Astrocyte (in vitro differentiated cells and primary cell): ENCODE measurements around the gene PCED1B. TPM values are rescaled to one million over a fixed set of nuclear protein-coding genes. Genes with fewer than 3 reads are reported as not detected.

Source experiments
- DNase-seq: peaks from one replicate; pipeline ENCODE4 v3.0.0-alpha.2; 2010; ENCODE audit warnings: low read depth
- FAIRE-seq: peaks from 2 replicates; lab custom pipeline; 2011; peaks lifted over from hg19 to GRCh38; lab: Jason Lieb, UNC
- H2AFZ ChIP-seq: 2 replicates; pipeline ENCODE4 v1.6.0; 2012; ENCODE audit warnings: low read depth, low read length, inconsistent platforms
- H3K27ac ChIP-seq: 2 replicates; pipeline ENCODE4 v1.5.1; 2011; ENCODE audit warnings: low read depth, low read length, inconsistent platforms
- H3K27me3 ChIP-seq: 2 replicates; pipeline ENCODE4 v1.6.0; 2011; ENCODE audit warnings: low read length, inconsistent platforms; ENCODE audit not compliant: insufficient read depth
- H3K36me3 ChIP-seq: 2 replicates; pipeline ENCODE4 v1.5.1; 2011; ENCODE audit warnings: low read length, inconsistent platforms; ENCODE audit not compliant: insufficient read depth
- H3K4me1 ChIP-seq: 2 replicates; pipeline ENCODE4 v1.5.1; 2011; ENCODE audit warnings: low read length, inconsistent platforms; ENCODE audit not compliant: insufficient read depth
- H3K4me2 ChIP-seq: 2 replicates; pipeline ENCODE4 v1.6.0; 2012; ENCODE audit warnings: low read length, inconsistent platforms
- H3K4me3 ChIP-seq: 2 replicates; pipeline ENCODE4 v1.5.1; 2011; ENCODE audit warnings: low read depth, mild to moderate bottlenecking, low read length, inconsistent platforms; ENCODE audit not compliant: insufficient read depth
- H3K79me2 ChIP-seq: 2 replicates; pipeline ENCODE4 v1.6.0; 2012; ENCODE audit warnings: mild to moderate bottlenecking, low read length, inconsistent platforms; ENCODE audit not compliant: insufficient read depth
- H3K9ac ChIP-seq: 2 replicates; pipeline ENCODE4 v1.6.0; 2012; ENCODE audit warnings: mild to moderate bottlenecking, low read length, inconsistent platforms
- H3K9me3 ChIP-seq: 2 replicates; pipeline ENCODE4 v1.5.1; 2012; ENCODE audit warnings: low read depth, mild to moderate bottlenecking, low read length, inconsistent platforms; ENCODE audit not compliant: insufficient read depth
- H4K20me1 ChIP-seq: 2 replicates; pipeline ENCODE4 v1.6.0; 2012; ENCODE audit warnings: low read length, inconsistent platforms; ENCODE audit not compliant: insufficient read depth
- H3K27ac Mint-ChIP-seq: one replicate; pipeline ENCODE4 v1.8.0; 2021; ENCODE audit warnings: mild to moderate bottlenecking, mixed read lengths; ENCODE audit not compliant: unreplicated experiment
- H3K27me3 Mint-ChIP-seq: one replicate; pipeline ENCODE4 v1.8.0; 2021; ENCODE audit warnings: low read depth, mixed read lengths; ENCODE audit not compliant: unreplicated experiment
- H3K36me3 Mint-ChIP-seq: one replicate; pipeline ENCODE4 v1.8.0; 2021; ENCODE audit warnings: low read depth, mixed read lengths; ENCODE audit not compliant: unreplicated experiment
- H3K4me1 Mint-ChIP-seq: one replicate; pipeline ENCODE4 v1.8.0; 2021; ENCODE audit warnings: low read depth, mixed read lengths; ENCODE audit not compliant: unreplicated experiment
- H3K4me3 Mint-ChIP-seq: one replicate; pipeline ENCODE4 v1.8.0; 2021; ENCODE audit warnings: mild to moderate bottlenecking, moderate library complexity, mixed read lengths; ENCODE audit not compliant: unreplicated experiment
- H3K9me3 Mint-ChIP-seq: one replicate; pipeline ENCODE4 v1.8.0; 2021; ENCODE audit warnings: mild to moderate bottlenecking, mixed read lengths; ENCODE audit not compliant: unreplicated experiment
- CTCF ChIP-seq: IDR thresholded peaks from 2 replicates; pipeline ENCODE4 v1.5.1; 2011; ENCODE audit warnings: low read depth, mild to moderate bottlenecking, inconsistent platforms, low read length, moderate library complexity; ENCODE audit not compliant: insufficient read depth
- EZH2 ChIP-seq: IDR thresholded peaks from 2 replicates; pipeline ENCODE4 v1.6.1; 2012; ENCODE audit warnings: mild to moderate bottlenecking, low read length, inconsistent platforms; ENCODE audit not compliant: insufficient read depth
- total RNA-seq: library from RNA; stranded (reverse); gene quantifications from 2 replicates; pipeline ENCODE4 v1.2.1, GENCODE V29; 2021

The PCED1B gene
- total RNA-seq, 1 donor from 2014 or later = 1.8 TPM

GRCh38 chr12:47071241-47071852 lies 8.1 kb upstream of the PCED1B start:
- FAIRE-seq = no peak

GRCh38 chr12:47073951-47074350 lies 5.5 kb upstream of the PCED1B start:
- peaks cover 13% of the 10 kb centered on the region for H3K4me1 ChIP-seq
- Mint-ChIP-seq H3K36me3 (peaks cover 1% of the 10 kb centered on the region), H3K27ac (no peak overlapping the region), H3K4me3 (no peak overlapping the region), H3K9me3 (peaks cover 2% of the 10 kb centered on the region), H3K27me3 (peaks cover 9% of the 10 kb centered on the region), H3K4me1 (peaks cover 15% of the 10 kb centered on the region)
- H3K4me2 ChIP-seq = no peak overlapping the region
- no peak overlapping the region for H3K4me3 ChIP-seq
- no peak for FAIRE-seq
- no peak overlapping the region for H3K27ac ChIP-seq
- no peak overlapping the region for H2AFZ ChIP-seq
- TF ChIP-seq CTCF = no peak
- no peak for DNase-seq
- peaks cover 15% of the 10 kb centered on the region for H3K36me3 ChIP-seq
- no peaks in the 10 kb centered on the region for H3K9me3 ChIP-seq
- no peak overlapping the region for H3K9ac ChIP-seq
- H4K20me1 ChIP-seq = peaks cover 24% of the 10 kb centered on the region
- H3K79me2 ChIP-seq = peaks cover 42% of the 10 kb centered on the region
- no peaks in the 10 kb centered on the region for H3K27me3 ChIP-seq

More at GRCh38 chr12:47071241-47071852, 8.1 kb upstream of the PCED1B start:
- H3K36me3 ChIP-seq = peaks cover 3% of the 10 kb centered on the region
- H4K20me1 ChIP-seq = peaks cover 6% of the 10 kb centered on the region
- Mint-ChIP-seq H3K4me3 (no peak overlapping the region), H3K9me3 (no peaks in the 10 kb centered on the region), H3K27ac (no peak overlapping the region), H3K36me3 (no peaks in the 10 kb centered on the region), H3K4me1 (no peaks in the 10 kb centered on the region), H3K27me3 (peaks cover 4% of the 10 kb centered on the region)
- no peaks in the 10 kb centered on the region for H3K27me3 ChIP-seq
- H3K4me1 ChIP-seq = peaks cover 3% of the 10 kb centered on the region
- H3K4me3 ChIP-seq = no peak overlapping the region
- no peak overlapping the region for H3K27ac ChIP-seq
- no peaks in the 10 kb centered on the region for H3K9me3 ChIP-seq
- no peak overlapping the region for H2AFZ ChIP-seq
- H3K4me2 ChIP-seq = no peak overlapping the region
- peaks cover 16% of the 10 kb centered on the region for H3K79me2 ChIP-seq
- TF ChIP-seq CTCF (peak; percentile 46), EZH2 (no peak)
- no peak for DNase-seq
- H3K9ac ChIP-seq = no peak overlapping the region

- Histone ChIP-seq H3K4me3 (no peak overlapping the region), H3K36me3 (peaks cover 15% of the 10 kb centered on the region), H3K4me1 (peaks cover 13% of the 10 kb centered on the region), H3K27ac (no peak overlapping the region), H3K27me3 (no peaks in the 10 kb centered on the region), H3K9ac (no peak overlapping the region), H4K20me1 (peaks cover 24% of the 10 kb centered on the region), H3K9me3 (no peaks in the 10 kb centered on the region), H3K4me2 (peak overlapping the region; percentile 93), H2AFZ (no peak overlapping the region), H3K79me2 (peaks cover 48% of the 10 kb centered on the region)
- DNase-seq (no peak), FAIRE-seq (no peak)
- Mint-ChIP-seq H3K27ac (no peak overlapping the region), H3K36me3 (peaks cover 1% of the 10 kb centered on the region), H3K4me3 (no peak overlapping the region), H3K27me3 (peaks cover 9% of the 10 kb centered on the region), H3K4me1 (peaks cover 15% of the 10 kb centered on the region), H3K9me3 (peaks cover 2% of the 10 kb centered on the region)
- TF ChIP-seq EZH2 (no peak), CTCF (no peak)
Measured at GRCh38 chr12:47074757-47075156, 4.7 kb upstream of the PCED1B start.
